Forelimb muscle (tissue), 1 donor: ENCODE data around the gene SVBP. TPM values are rescaled to one million over a fixed set of nuclear protein-coding genes. Genes with fewer than 3 reads are reported as not detected.
A peak's percentile ranks its signal among the peaks of the same experiment; 100 is the strongest.

Source experiments
- DNase-seq: peaks from one replicate; pipeline ENCODE4 v3.0.0-alpha.2; 2013; ENCODE audit warnings: low read depth
- polyA plus RNA-seq: library from polyadenylated mRNA; unstranded; fragments of 120-200 nt; gene quantifications from one replicate; pipeline ENCODE4 v1.2.1, GENCODE V29; 2013; ENCODE audit not compliant: insufficient read length

Gene SVBP
- polyA plus RNA-seq, 1 donor: 43.2 TPM

- DNase-seq: no peak
These were observed 11.0 kb downstream of the SVBP start for GRCh38 chr1:42806171-42806570.

- DNase-seq: peak; percentile 43
These were observed 15.2 kb downstream of the SVBP start for GRCh38 chr1:42801832-42802473.

- DNase-seq: no peak
These were observed 19.2 kb downstream of the SVBP start for GRCh38 chr1:42797979-42798378.

- DNase-seq: no peak
These were observed 19.8 kb downstream of the SVBP start for GRCh38 chr1:42797414-42797813.

GRCh38 chr1:42793824-42794223, 23.4 kb downstream of the SVBP start:
- no peak for DNase-seq

- DNase-seq: no peak
These were observed 29.2 kb downstream of the SVBP start for GRCh38 chr1:42788021-42788420.

GRCh38 chr1:42786097-42786496, 31.1 kb downstream of the SVBP start:
- DNase-seq: no peak

GRCh38 chr1:42784946-42785693, 32.1 kb downstream of the SVBP start, which contains the start of gene TMEM269:
TMEM269 (plus strand) TSS chr1:42784991; CDS start chr1:42789894, 4,903 bp downstream.
- no peak for DNase-seq

- DNase-seq: no peak
These were observed 32.7 kb downstream of the SVBP start for GRCh38 chr1:42784547-42784945.

- no peak for DNase-seq
These were observed 34.1 kb downstream of the SVBP start for GRCh38 chr1:42783092-42783491.

GRCh38 chr1:42780176-42780575, 37.0 kb downstream of the SVBP start:
- no peak for DNase-seq

- DNase-seq: no peak
These were observed 37.5 kb downstream of the SVBP start for GRCh38 chr1:42779725-42780124.

GRCh38 chr1:42777852-42778251, 39.3 kb downstream of the SVBP start:
- DNase-seq: no peak

- no peak for DNase-seq
These were observed 40.7 kb downstream of the SVBP start for GRCh38 chr1:42776502-42776901.

- DNase-seq: no peak
These were observed 42.2 kb downstream of the SVBP start for GRCh38 chr1:42774928-42775526.

- no peak for DNase-seq
These were observed 43.8 kb downstream of the SVBP start for GRCh38 chr1:42773420-42773819.

GRCh38 chr1:42769811-42770210, 47.4 kb downstream of the SVBP start:
- DNase-seq: no peak

- no peak for DNase-seq
These were observed 49.0 kb downstream of the SVBP start for GRCh38 chr1:42768172-42768571.

GRCh38 chr1:42767510-42768000, 49.6 kb downstream of the SVBP start:
- no peak for DNase-seq

GRCh38 chr1:42766741-42767509, 50.3 kb downstream of the SVBP start, which contains the start of the genes C1orf50 and P3H1:
C1orf50 (plus strand) TSS chr1:42767249; CDS start chr1:42767312, 63 bp downstream.
P3H1 (minus strand) TSS chr1:42767028; CDS start chr1:42766971, 57 bp downstream.
- peak; percentile 99 for DNase-seq

GRCh38 chr1:42765832-42766740, 51.1 kb downstream of the SVBP start:
- DNase-seq: no peak
